Stomach (tissue), 9 donors: ENCODE data around the gene TLK1. TPM values are rescaled to one million over a fixed set of nuclear protein-coding genes. Genes with fewer than 3 reads are reported as not detected.
A peak's percentile ranks its signal among the peaks of the same experiment; 100 is the strongest.
"Not testable (repeated sequence)": the region's sequence is repeated elsewhere in the genome, so short reads cannot be mapped to it uniquely, and the experiment has no call there.

Source experiments
- DNase-seq, 2 donors: peaks; one replicate each; pipeline versions ENCODE4 v3.0.0 to v3.0.0-alpha.2; 2013 to 2019
- H3K27ac ChIP-seq, 5 donors: fragments of 200-600 bp in 4 of 5; sonication (generic) in 4 of 5; one replicate each; pipeline ENCODE4 v1.5.1; 2013 to 2019; ENCODE audit warnings: mild to moderate bottlenecking in 1 of 5, moderate library complexity in 1 of 5
- H3K27me3 ChIP-seq, 3 donors: fragments of 200-600 bp; sonication (generic); one replicate each; pipeline ENCODE4 v1.5.1; 2017 to 2019; ENCODE audit warnings: mixed run types in 1 of 3
- H3K36me3 ChIP-seq, 4 donors: fragments of 200-600 bp; sonication (generic); 1 replicate in 3 of 4; 2 replicates in 1 of 4; pipeline ENCODE4 v1.5.1; 2016 to 2019
- H3K4me1 ChIP-seq, 4 donors: fragments of 200-600 bp; sonication (generic); one replicate each; pipeline ENCODE4 v1.5.1; 2016 to 2019
- H3K4me3 ChIP-seq, 4 donors: fragments of 200-600 bp; sonication (generic) in 3 of 4; one replicate each; pipeline ENCODE4 v1.5.1; 2016 to 2019; ENCODE audit warnings: mild to moderate bottlenecking in 1 of 4
- H3K9me3 ChIP-seq, 4 donors: fragments of 200-600 bp; sonication (generic); one replicate each; pipeline ENCODE4 v1.5.1; 2016 to 2019
- CTCF ChIP-seq, 7 experiments: fragments of 450-650 bp in 4 of 7; fragments of 200-600 bp in 3 of 7; sonication (generic) in 3 of 7; IDR thresholded peaks; one replicate each; pipeline ENCODE4 v1.5.1; 2016 to 2019; ENCODE audit warnings: antibody characterized with exemption in 7 of 7, control low read depth in 2 of 7, mild to moderate bottlenecking in 1 of 7
- EP300 ChIP-seq: sonication (generic); formaldehyde crosslinking; IDR thresholded peaks from one replicate; pipeline ENCODE4 v1.6.1; 2017; ENCODE audit warnings: antibody characterized with exemption
- POLR2A ChIP-seq, 4 donors: fragments of 450-650 bp; IDR thresholded peaks; one replicate each; pipeline ENCODE4 v1.6.1; 2016; ENCODE audit warnings: antibody characterized with exemption in 4 of 4, control low read depth in 2 of 4, mild to moderate bottlenecking in 1 of 4, moderate library complexity in 1 of 4
- POLR2AphosphoS5 ChIP-seq, 3 donors: sonication (generic); formaldehyde crosslinking; IDR thresholded peaks; one replicate each; pipeline ENCODE4 v1.6.1; 2016; ENCODE audit warnings: antibody characterized with exemption in 3 of 3
- WGBS, 5 donors: extraction: QIAGEN DNeasy Blood & Tissue Kit in 3 of 5; methylation state at CpG; one replicate each; pipeline versions ENCODE4 v1.1.5 to v1.1.7; 2013 to 2018; 5-methylcytosine and 5-hydroxymethylcytosine counted together
- intact Hi-C: fragments of 100-400 bp; cut with DNase I; formaldehyde crosslinking; loops from one replicate; pipeline ENCODE4 v1.15.1; 2023; ENCODE audit warnings: low total_unique reads
- polyA plus RNA-seq, 3 donors: library from polyadenylated mRNA; stranded (reverse); fragments of 200-250 nt; gene quantifications; one replicate each; pipeline ENCODE4 v1.2.3, GENCODE V29; 2013
- total RNA-seq, 5 donors: library from RNA; depleted of rRNA; stranded (reverse); fragments of >200 nt; gene quantifications; one replicate each; pipeline versions ENCODE4 v1.1.0 to v1.2.3, GENCODE V29; 2014 to 2016
- donor health status: healthy with polysubstance abuse.
- donor health status: Bipolar disorder and iron deficiency.
- donor health status: healthy.

TLK1 gene
- total and polyA plus RNA-seq, 8 donors: 10.1 to 135 (median 14.4) TPM

- no peak overlapping the region for H3K4me3 ChIP-seq
- no peaks in the 10 kb centered on the region for H3K27me3 ChIP-seq
- H3K36me3 ChIP-seq: peaks cover 0 to 10% (median 7%) of the 10 kb centered on the region in 4 donors
- H3K27ac ChIP-seq: no peak overlapping the region
- peaks cover 0 to 47% (median 20%) of the 10 kb centered on the region in 4 donors for H3K4me1 ChIP-seq
- peak in 1 of 2 donors; percentile 50 for DNase-seq
- no peak for TF ChIP-seq POLR2AphosphoS5 (IDR thresholded peaks at IDR 0.05)
- TF ChIP-seq CTCF (IDR thresholded peaks at IDR 0.05): no peak
- WGBS, 5 donors: 30 to 55% (median 42%) methylated on average over 5 of the region's 5 CpGs
- no peaks in the 10 kb centered on the region for H3K9me3 ChIP-seq
- intact Hi-C loops: no loop called here
Measured at GRCh38 chr2:171084128-171084527, 76.6 kb downstream of the TLK1 start.

GRCh38 chr2:171083451-171083850 lies 77.2 kb downstream of the TLK1 start:
- no peak for DNase-seq
- Histone ChIP-seq H3K36me3 (peaks cover 0 to 11% (median 8%) of the 10 kb centered on the region in 4 donors), H3K9me3 (no peaks in the 10 kb centered on the region), H3K4me3 (no peak overlapping the region), H3K27me3 (no peaks in the 10 kb centered on the region), H3K27ac (no peak overlapping the region), H3K4me1 (peaks cover 0 to 47% (median 20%) of the 10 kb centered on the region in 4 donors)
- intact Hi-C loops: no loop called here
- WGBS, 5 donors: 88 to 98% (median 90%) methylated on average over 2 of the region's 2 CpGs
- TF ChIP-seq CTCF (IDR thresholded peaks at IDR 0.05): no peak
- no peak for TF ChIP-seq POLR2A (IDR thresholded peaks at IDR 0.05)

- H3K4me1 ChIP-seq: peaks cover 0 to 36% (median 20%) of the 10 kb centered on the region in 4 donors
- TF ChIP-seq CTCF (IDR thresholded peaks at IDR 0.05): no peak
- no peak for TF ChIP-seq POLR2A (IDR thresholded peaks at IDR 0.05)
- no peak for TF ChIP-seq POLR2AphosphoS5 (IDR thresholded peaks at IDR 0.05)
- no peak for TF ChIP-seq EP300
- peak in 1 of 2 donors; percentile 10 for DNase-seq
- no peak overlapping the region for H3K27ac ChIP-seq
- no peaks in the 10 kb centered on the region for H3K9me3 ChIP-seq
- H3K4me3 ChIP-seq: no peak overlapping the region
- peaks cover 0 to 18% (median 14%) of the 10 kb centered on the region in 4 donors for H3K36me3 ChIP-seq
- intact Hi-C loops: no loop called here
- WGBS, 5 donors: 84 to 90% (median 86%) methylated on average over 3 of the region's 3 CpGs
- H3K27me3 ChIP-seq: no peaks in the 10 kb centered on the region
Measured at GRCh38 chr2:171081649-171082111, 79.0 kb downstream of the TLK1 start.

GRCh38 chr2:171080607-171081006 lies 80.1 kb downstream of the TLK1 start:
- no peaks in the 10 kb centered on the region for H3K27me3 ChIP-seq
- intact Hi-C loops: no loop called here
- no peak for DNase-seq
- 89 to 95% (median 93%) methylated on average over 6 of the region's 6 CpGs for WGBS, 5 donors
- peaks cover 0 to 26% (median 22%) of the 10 kb centered on the region in 4 donors for H3K36me3 ChIP-seq
- peaks cover 0 to 28% (median 12%) of the 10 kb centered on the region in 4 donors for H3K4me1 ChIP-seq
- no peak for TF ChIP-seq POLR2AphosphoS5 (IDR thresholded peaks at IDR 0.05)
- no peak for TF ChIP-seq POLR2A (IDR thresholded peaks at IDR 0.05)
- TF ChIP-seq EP300: no peak
- TF ChIP-seq CTCF (IDR thresholded peaks at IDR 0.05): no peak
- no peak overlapping the region for H3K27ac ChIP-seq
- H3K9me3 ChIP-seq: no peaks in the 10 kb centered on the region
- no peak overlapping the region for H3K4me3 ChIP-seq

GRCh38 chr2:171076422-171076821 lies 84.3 kb downstream of the TLK1 start:
- H3K27me3 ChIP-seq, DNase-seq, H3K4me3 ChIP-seq, H3K27ac ChIP-seq, H3K9me3 ChIP-seq, H3K4me1 ChIP-seq, intact Hi-C loops: not testable (repeated sequence)
- peaks cover 0 to 42% (median 34%) of the 10 kb centered on the region in 4 donors for H3K36me3 ChIP-seq
- WGBS, 5 donors: 87 to 99% (median 92%) methylated on average over 7 of the region's 7 CpGs
